GM19452 (cell line): ENCODE data around the gene ETHE1.
"Not testable (repeated sequence)": the region's sequence is repeated elsewhere in the genome, so short reads cannot be mapped to it uniquely, and the experiment has no call there.

Experiments
- ATAC-seq: cut with Tn5 transposase; IDR thresholded peaks from one replicate; pipeline ENCODE4 v1.9.1; 2021; ENCODE audit not compliant: unreplicated experiment

The ETHE1 gene

GRCh38 chr19:43525836-43526771 is 897 bp downstream of the ETHE1 start:
- no peak for ATAC-seq

GRCh38 chr19:43524922-43525835 is 1.8 kb downstream of the ETHE1 start:
- ATAC-seq, result no peak

- ATAC-seq, result not testable (repeated sequence)
Observed at GRCh38 chr19:43523696-43524095, 3.3 kb downstream of the ETHE1 start.

- no peak for ATAC-seq
Observed at GRCh38 chr19:43522929-43523328, 4.1 kb downstream of the ETHE1 start.

GRCh38 chr19:43519436-43520088 is 7.4 kb downstream of the ETHE1 start:
- no peak for ATAC-seq

GRCh38 chr19:43518051-43518450 is 8.9 kb downstream of the ETHE1 start:
- no peak for ATAC-seq

GRCh38 chr19:43512399-43512798 is 14.6 kb downstream of the ETHE1 start:
- ATAC-seq, result not testable (repeated sequence)

- no peak for ATAC-seq
Observed at GRCh38 chr19:43511324-43511723, 15.7 kb downstream of the ETHE1 start.

- ATAC-seq, result no peak
Observed at GRCh38 chr19:43510713-43511112, 16.3 kb downstream of the ETHE1 start.

- ATAC-seq, result no peak
Observed at GRCh38 chr19:43507880-43508279, 19.1 kb downstream of the ETHE1 start.

GRCh38 chr19:43506629-43507028 is 20.4 kb downstream of the ETHE1 start:
- ATAC-seq, result no peak

- no peak for ATAC-seq
Observed at GRCh38 chr19:43505941-43506340, 21.1 kb downstream of the ETHE1 start.

GRCh38 chr19:43505186-43505456 is 21.9 kb downstream of the ETHE1 start:
- ATAC-seq, result no peak

GRCh38 chr19:43504426-43505185 is 22.4 kb downstream of the ETHE1 start, which contains the start of gene PHLDB3:
Gene PHLDB3, minus strand, starts transcription at chr19:43504746. Its CDS starts 628 bp downstream, at chr19:43504118.
- ATAC-seq, result peak; percentile 21

GRCh38 chr19:43503501-43504425 is 23.2 kb downstream of the ETHE1 start:
- ATAC-seq, result peak; percentile 87

- ATAC-seq, result no peak
Observed at GRCh38 chr19:43502419-43502976, 24.5 kb downstream of the ETHE1 start.

- no peak for ATAC-seq
Observed at GRCh38 chr19:43501661-43502418, 25.2 kb downstream of the ETHE1 start.

- ATAC-seq, result no peak
Observed at GRCh38 chr19:43499042-43499441, 28.0 kb downstream of the ETHE1 start.
